Measurements from ENCODE around the gene GMCL2.
A peak's percentile ranks its signal among the peaks of the same experiment; 100 is the strongest.

GMCL2 gene

GRCh38 chr5:178189433-178189832, 2.3 kb upstream of the GMCL2 start:
- Histone ChIP-seq H3K4me1 (ENCODE audit: control insufficient read depth in 1 of 2, insufficient read depth in 2 of 2, low read length in 2 of 2) (no peaks in the 10 kb centered on the region), H3K4me3 (ENCODE audit: low read depth, low read length) (no peak overlapping the region), H3K14ac (ENCODE audit: low read length) (no peak overlapping the region), H3K23ac (ENCODE audit: low read length) (no peak overlapping the region), H3K27me3 (ENCODE audit: insufficient read depth, low read length) (no peaks in the 10 kb centered on the region), H3K4ac (ENCODE audit: low read depth, low read length) (no peak overlapping the region), H2AK5ac (ENCODE audit: low read length) (no peak overlapping the region), H4K91ac (ENCODE audit: low read depth, low read length) (no peak overlapping the region), H3K79me1 (ENCODE audit: low read length) (no peaks in the 10 kb centered on the region), H3K27ac (ENCODE audit: low read depth, low read length) (no peak overlapping the region), H4K8ac (ENCODE audit: low read depth, low read length) (no peak overlapping the region), H3K9me3 (ENCODE audit: insufficient read depth, low read depth, low read length) (peaks cover 8% of the 10 kb centered on the region), H2BK5ac (ENCODE audit: low read depth, low read length, poor library complexity) (no peak overlapping the region), H3K4me2 (ENCODE audit: low read length) (no peak overlapping the region), H3K9ac (ENCODE audit: low read length) (no peak overlapping the region), H4K12ac (ENCODE audit: low read depth, low read length) (no peak overlapping the region), H2BK120ac (ENCODE audit: insufficient read depth, low read length, poor library complexity) (no peak overlapping the region), H2BK12ac (ENCODE audit: low read length) (no peak overlapping the region), H3K18ac (ENCODE audit: low read length) (no peak overlapping the region), H2AFZ (ENCODE audit: insufficient read depth, low read length, poor library complexity) (no peak overlapping the region), H3K36me3 (ENCODE audit: control insufficient read depth in 1 of 2, insufficient read depth in 2 of 2, low read length in 2 of 2) (no peaks in the 10 kb centered on the region), H3K79me2 (ENCODE audit: control insufficient read depth, insufficient read depth, low read length, poor library complexity) (no peaks in the 10 kb centered on the region)
- no CpG with 5 or more reads among the region's 2 CpGs for WGBS (ENCODE audit: extremely low coverage, insufficient coverage, insufficient read length)
- no peak for DNase-seq

GRCh38 chr5:178186427-178186826, 744 bp downstream of the GMCL2 start:
- Histone ChIP-seq H2AFZ (ENCODE audit: insufficient read depth, low read length, poor library complexity) (no peak overlapping the region), H3K14ac (ENCODE audit: low read length) (no peak overlapping the region), H2BK120ac (ENCODE audit: insufficient read depth, low read length, poor library complexity) (no peak overlapping the region), H3K9me3 (ENCODE audit: insufficient read depth, low read depth, low read length) (no peaks in the 10 kb centered on the region), H3K36me3 (ENCODE audit: control insufficient read depth in 1 of 2, insufficient read depth in 2 of 2, low read length in 2 of 2) (no peaks in the 10 kb centered on the region), H3K4me1 (ENCODE audit: control insufficient read depth in 1 of 2, insufficient read depth in 2 of 2, low read length in 2 of 2) (peaks cover 3 to 5% of the 10 kb centered on the region in 2 experiments), H3K79me1 (ENCODE audit: low read length) (no peaks in the 10 kb centered on the region), H3K27ac (ENCODE audit: low read depth, low read length) (no peak overlapping the region), H3K4me3 (ENCODE audit: low read depth, low read length) (no peak overlapping the region), H3K4me2 (ENCODE audit: low read length) (no peak overlapping the region), H4K12ac (ENCODE audit: low read depth, low read length) (no peak overlapping the region), H3K4ac (ENCODE audit: low read depth, low read length) (no peak overlapping the region), H3K9ac (ENCODE audit: low read length) (no peak overlapping the region), H3K27me3 (ENCODE audit: insufficient read depth, low read length) (no peaks in the 10 kb centered on the region), H4K8ac (ENCODE audit: low read depth, low read length) (no peak overlapping the region), H3K23ac (ENCODE audit: low read length) (no peak overlapping the region), H3K18ac (ENCODE audit: low read length) (no peak overlapping the region), H3K79me2 (ENCODE audit: control insufficient read depth, insufficient read depth, low read length, poor library complexity) (no peaks in the 10 kb centered on the region), H2AK5ac (ENCODE audit: low read length) (no peak overlapping the region), H2BK12ac (ENCODE audit: low read length) (no peak overlapping the region), H4K91ac (ENCODE audit: low read depth, low read length) (no peak overlapping the region), H2BK5ac (ENCODE audit: low read depth, low read length, poor library complexity) (no peak overlapping the region)
- peak in 1 of 2 donors; percentile 58 for DNase-seq
- WGBS (ENCODE audit: extremely low coverage, insufficient coverage, insufficient read length) = no CpG with 5 or more reads among the region's 6 CpGs

DNA sequence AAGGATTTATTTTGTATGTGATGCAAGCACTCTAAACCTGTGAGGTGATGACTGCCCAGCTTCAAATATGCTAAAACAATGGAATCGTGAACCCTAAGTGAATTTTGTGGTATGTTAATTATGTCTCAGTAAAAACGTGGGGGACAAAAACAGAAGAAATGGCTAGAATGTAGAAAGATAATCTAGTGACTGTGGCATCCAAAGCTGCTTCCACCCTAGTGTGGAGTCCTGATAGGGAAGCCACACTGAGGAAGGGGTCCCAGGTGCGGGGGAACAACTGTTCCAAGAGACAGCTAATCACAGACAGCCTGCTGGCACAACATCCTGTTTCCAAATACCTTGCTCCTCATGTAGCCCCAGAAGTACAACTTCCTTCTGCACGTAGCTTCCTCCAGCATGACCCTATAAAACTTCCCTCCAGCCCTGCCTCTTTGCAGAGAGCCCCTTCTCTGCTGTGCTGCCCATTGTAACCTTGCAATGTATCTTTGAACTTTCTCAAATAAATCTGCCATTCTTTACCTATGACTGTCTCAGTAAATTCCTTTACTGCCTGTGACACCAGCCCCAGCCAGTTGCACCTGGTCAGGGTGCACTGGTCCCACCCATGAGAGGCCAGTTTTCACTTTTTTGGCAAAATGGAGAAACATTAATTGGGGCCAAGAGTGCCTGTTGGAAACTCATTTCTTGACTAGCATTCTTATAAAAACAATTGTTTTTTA, 4.9 kb downstream of the GMCL2 start:
- H3K36me3 ChIP-seq (ENCODE audit: control insufficient read depth in 1 of 2, insufficient read depth in 2 of 2, low read length in 2 of 2) = no peaks in the 10 kb centered on the region
- peak in 1 of 2 donors; percentile 50 for DNase-seq
- no peak overlapping the region for H2BK12ac ChIP-seq (ENCODE audit: low read length)
- H3K4me1 ChIP-seq (ENCODE audit: control insufficient read depth in 1 of 2, insufficient read depth in 2 of 2, low read length in 2 of 2) = peaks cover 3 to 5% of the 10 kb centered on the region in 2 experiments
- no peak overlapping the region for H3K4ac ChIP-seq (ENCODE audit: low read depth, low read length)
- H4K12ac ChIP-seq (ENCODE audit: low read depth, low read length) = no peak overlapping the region
- no CpG with 5 or more reads among the region's 4 CpGs for WGBS (ENCODE audit: extremely low coverage, insufficient coverage, insufficient read length)
- H2AK5ac ChIP-seq (ENCODE audit: low read length) = no peak overlapping the region
- no peak overlapping the region for H2BK5ac ChIP-seq (ENCODE audit: low read depth, low read length, poor library complexity)
- no peak overlapping the region for H3K23ac ChIP-seq (ENCODE audit: low read length)
- no peak overlapping the region for H3K14ac ChIP-seq (ENCODE audit: low read length)
- no peaks in the 10 kb centered on the region for H3K27me3 ChIP-seq (ENCODE audit: insufficient read depth, low read length)
- no peak overlapping the region for H3K27ac ChIP-seq (ENCODE audit: low read depth, low read length)
- H3K79me2 ChIP-seq (ENCODE audit: control insufficient read depth, insufficient read depth, low read length, poor library complexity) = no peaks in the 10 kb centered on the region
- peak overlapping the region; percentile 70 for H3K9ac ChIP-seq (ENCODE audit: low read length)
- H3K18ac ChIP-seq (ENCODE audit: low read length) = no peak overlapping the region
- H3K4me3 ChIP-seq (ENCODE audit: low read depth, low read length) = no peak overlapping the region
- no peak overlapping the region for H2BK120ac ChIP-seq (ENCODE audit: insufficient read depth, low read length, poor library complexity)
- H3K79me1 ChIP-seq (ENCODE audit: low read length) = no peaks in the 10 kb centered on the region
- no peaks in the 10 kb centered on the region for H3K9me3 ChIP-seq (ENCODE audit: insufficient read depth, low read depth, low read length)
- no peak overlapping the region for H4K8ac ChIP-seq (ENCODE audit: low read depth, low read length)
- no peak overlapping the region for H2AFZ ChIP-seq (ENCODE audit: insufficient read depth, low read length, poor library complexity)
- no peak overlapping the region for H3K4me2 ChIP-seq (ENCODE audit: low read length)
- H4K91ac ChIP-seq (ENCODE audit: low read depth, low read length) = no peak overlapping the region

GRCh38 chr5:178180141-178180863, 6.9 kb downstream of the GMCL2 start:
- Histone ChIP-seq H3K4me1 (ENCODE audit: control insufficient read depth in 1 of 2, insufficient read depth in 2 of 2, low read length in 2 of 2) (peaks cover 3 to 5% of the 10 kb centered on the region in 2 experiments), H3K23ac (ENCODE audit: low read length) (no peak overlapping the region), H3K4me2 (ENCODE audit: low read length) (no peak overlapping the region), H3K4me3 (ENCODE audit: low read depth, low read length) (no peak overlapping the region), H4K91ac (ENCODE audit: low read depth, low read length) (no peak overlapping the region), H3K79me1 (ENCODE audit: low read length) (no peaks in the 10 kb centered on the region), H2BK5ac (ENCODE audit: low read depth, low read length, poor library complexity) (no peak overlapping the region), H2BK12ac (ENCODE audit: low read length) (no peak overlapping the region), H3K36me3 (ENCODE audit: control insufficient read depth in 1 of 2, insufficient read depth in 2 of 2, low read length in 2 of 2) (no peaks in the 10 kb centered on the region), H4K8ac (ENCODE audit: low read depth, low read length) (no peak overlapping the region), H3K27me3 (ENCODE audit: insufficient read depth, low read length) (no peaks in the 10 kb centered on the region), H3K9me3 (ENCODE audit: insufficient read depth, low read depth, low read length) (no peaks in the 10 kb centered on the region), H3K79me2 (ENCODE audit: control insufficient read depth, insufficient read depth, low read length, poor library complexity) (no peaks in the 10 kb centered on the region), H2BK120ac (ENCODE audit: insufficient read depth, low read length, poor library complexity) (no peak overlapping the region), H3K4ac (ENCODE audit: low read depth, low read length) (no peak overlapping the region), H3K9ac (ENCODE audit: low read length) (no peak overlapping the region), H2AFZ (ENCODE audit: insufficient read depth, low read length, poor library complexity) (no peak overlapping the region), H3K27ac (ENCODE audit: low read depth, low read length) (no peak overlapping the region), H3K14ac (ENCODE audit: low read length) (no peak overlapping the region), H4K12ac (ENCODE audit: low read depth, low read length) (no peak overlapping the region), H3K18ac (ENCODE audit: low read length) (no peak overlapping the region), H2AK5ac (ENCODE audit: low read length) (no peak overlapping the region)
- DNase-seq = no peak
- WGBS (ENCODE audit: extremely low coverage, insufficient coverage, insufficient read length) = no CpG with 5 or more reads among the region's 9 CpGs
